NCI-H2171 treated with DMSO at 0.1 percent for 48 hours (cell line): ENCODE data around the gene ADCY9.

ENCODE experiments used
- DNase-seq: peaks from one replicate; lab custom pipeline; 2025; lab: John Stamatoyannopoulos, UW

The ADCY9 gene

DNA sequence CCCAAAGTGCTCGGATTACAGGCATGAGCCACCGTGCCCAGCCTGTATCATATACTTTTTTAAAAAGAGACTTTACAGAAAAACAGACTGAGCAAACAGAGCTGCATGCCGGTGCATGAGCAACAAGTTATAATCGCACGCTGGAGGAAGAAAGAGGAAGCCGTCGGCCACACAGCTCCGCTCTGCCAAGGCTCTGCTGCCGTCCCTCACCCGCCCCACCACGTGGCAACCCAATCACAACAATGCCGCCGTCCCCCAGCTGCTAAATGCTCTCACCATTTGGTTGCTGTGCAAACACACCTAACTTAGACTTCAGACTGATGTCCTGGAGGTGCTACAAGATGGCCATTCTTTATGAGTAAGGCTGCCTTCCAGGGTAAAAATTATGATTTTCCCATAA, 83.5 kb downstream of the ADCY9 start:
- DNase-seq: no peak

DNA sequence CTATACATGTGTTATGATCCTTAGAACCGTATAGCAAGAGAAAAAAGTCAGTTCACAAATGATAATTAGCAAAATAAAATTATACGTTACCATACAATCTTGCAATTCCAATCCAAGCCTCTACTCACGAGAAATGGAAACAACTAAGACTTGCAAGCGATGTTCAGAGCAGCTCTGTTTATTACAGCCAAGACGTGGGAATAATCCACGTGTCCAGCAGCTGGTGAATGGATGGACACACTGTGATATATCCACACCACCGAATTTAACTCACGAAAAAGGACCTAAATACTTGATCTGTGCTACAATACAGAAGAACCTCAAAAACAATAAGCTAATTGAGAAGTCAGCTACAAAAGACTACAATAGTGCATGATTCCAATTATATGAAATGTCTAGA, 88.1 kb downstream of the ADCY9 start:
- DNase-seq: no peak

DNA sequence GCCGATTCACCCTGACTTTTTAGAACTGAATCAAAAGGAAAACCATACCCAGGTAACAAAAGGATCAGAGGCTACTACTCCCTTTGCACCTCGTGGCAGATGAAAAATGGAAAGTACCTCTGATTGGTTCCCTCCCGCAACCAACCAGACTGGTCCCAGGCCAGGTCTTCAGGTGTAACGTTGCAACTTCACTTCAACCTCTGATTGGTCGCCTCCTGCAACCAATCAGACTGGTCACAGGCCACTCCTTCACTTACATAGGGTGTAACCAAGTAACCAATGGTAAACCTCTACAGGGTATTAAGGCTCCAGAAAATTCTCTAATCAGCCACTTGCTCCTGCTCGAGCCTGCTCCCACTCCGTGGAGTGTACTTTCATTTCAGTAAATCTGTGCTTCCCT, 89.4 kb downstream of the ADCY9 start:
- no peak for DNase-seq

DNA sequence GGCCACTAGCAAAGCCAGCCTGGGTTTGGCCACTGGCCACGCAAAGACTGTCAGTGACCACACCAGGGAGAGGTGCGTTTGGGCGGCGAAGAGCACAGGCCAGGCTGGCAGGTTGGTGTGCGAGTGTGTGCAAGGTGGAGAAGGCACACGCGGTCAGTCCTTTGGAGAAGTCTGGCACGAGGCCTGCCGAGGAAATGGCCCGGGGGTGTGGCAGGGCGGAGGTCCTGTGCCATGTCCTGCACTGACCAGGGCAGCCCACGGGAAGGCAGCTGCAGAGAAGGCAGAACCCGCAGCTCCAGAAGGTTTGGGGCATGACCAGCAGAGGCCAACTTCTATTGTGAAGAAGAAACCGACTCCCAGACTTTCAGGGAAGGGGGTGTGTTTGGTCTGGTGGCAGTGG, 90.8 kb downstream of the ADCY9 start:
- DNase-seq: no peak

DNA sequence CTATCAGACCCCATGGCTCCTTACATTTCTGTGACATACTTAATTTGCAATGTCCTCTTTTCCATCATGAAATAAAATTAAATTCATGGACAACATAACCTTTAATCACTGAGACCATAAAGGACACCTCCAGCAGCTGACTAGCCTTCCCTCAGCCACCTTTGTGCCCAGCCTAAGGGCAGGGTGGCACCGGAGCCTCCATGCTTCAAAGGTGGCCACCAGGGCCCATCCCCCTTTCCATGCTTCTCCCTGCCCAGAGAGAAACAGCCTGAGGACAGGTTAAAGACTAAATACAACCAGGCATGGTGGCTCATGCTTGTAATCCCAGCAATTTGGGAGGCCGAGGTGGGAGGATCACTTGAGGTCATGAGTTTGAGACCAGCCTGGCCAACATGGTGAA, 94.3 kb downstream of the ADCY9 start:
- no peak for DNase-seq

DNA sequence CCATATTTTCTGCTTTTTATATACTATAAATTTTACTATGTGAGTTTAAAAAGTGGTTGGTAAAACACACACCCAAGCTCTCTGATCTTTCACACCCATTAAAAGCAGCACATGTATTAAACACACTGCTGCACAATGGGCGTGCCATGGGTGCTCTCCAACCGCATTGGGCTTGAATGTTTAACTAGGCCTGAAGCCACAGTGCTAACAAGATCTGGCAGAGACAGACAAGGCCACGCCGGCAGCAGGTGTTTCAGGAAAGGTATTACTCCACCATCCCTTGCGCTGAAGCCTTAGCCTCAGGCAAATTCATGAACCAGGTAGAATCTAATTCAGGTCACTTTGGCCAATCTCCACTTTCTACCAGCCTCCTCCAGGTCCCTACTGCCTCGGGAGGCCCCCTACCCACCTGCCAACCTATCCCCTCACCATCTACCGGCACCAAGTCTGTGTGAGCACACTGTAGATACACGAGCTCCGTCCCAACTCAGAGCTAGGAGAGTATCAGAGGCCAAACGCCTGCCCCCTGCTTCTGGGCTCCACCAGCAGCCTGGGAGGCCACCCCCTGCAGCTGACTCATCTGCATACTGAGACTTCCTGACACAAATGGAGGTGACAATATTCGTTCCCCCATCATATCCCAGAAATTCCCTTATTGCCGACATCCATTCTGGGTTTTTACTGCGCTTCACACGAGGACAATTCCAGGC, 95.0 kb downstream of the ADCY9 start:
- DNase-seq: peak; percentile 24

DNA sequence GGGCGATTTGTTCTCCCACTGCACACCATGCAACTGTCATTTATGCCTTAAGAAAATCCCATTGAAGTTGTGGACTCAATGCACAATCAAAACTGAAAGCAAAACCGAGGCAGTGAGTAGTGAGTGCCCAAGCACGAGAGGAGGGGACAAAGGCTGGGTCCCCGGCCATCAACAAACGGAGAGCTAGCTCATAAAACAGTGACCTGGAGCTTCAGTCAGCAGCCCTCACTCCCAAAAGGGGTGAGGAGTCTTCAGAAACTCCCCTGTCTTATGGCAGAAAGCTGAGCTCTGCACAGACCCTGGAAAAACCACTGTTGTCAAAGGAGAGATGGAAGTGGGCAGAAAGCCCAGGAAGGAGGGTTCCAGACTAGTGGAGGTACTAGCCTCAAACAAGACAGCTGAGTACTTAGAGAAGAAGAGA, 96.9 kb downstream of the ADCY9 start:
- no peak for DNase-seq

DNA sequence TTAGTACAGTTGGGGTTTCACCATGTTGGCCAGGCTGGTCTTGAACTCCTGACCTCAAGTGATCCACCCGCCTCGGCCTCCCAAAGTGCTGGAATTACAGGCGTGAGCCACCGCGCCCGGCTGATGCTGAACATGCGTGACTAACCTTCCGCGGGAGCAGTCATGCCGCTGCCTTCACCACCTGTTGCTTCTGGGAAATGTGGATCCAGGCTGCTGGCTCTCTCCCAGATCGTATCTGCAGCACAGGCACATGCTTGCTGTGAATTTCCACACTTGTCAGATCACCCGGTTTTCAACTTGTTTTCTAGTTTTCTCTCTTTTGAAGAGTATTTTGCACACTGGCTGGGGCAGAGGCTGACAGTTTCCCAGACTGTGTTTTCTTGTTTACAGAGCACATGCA, 97.9 kb downstream of the ADCY9 start:
- no peak for DNase-seq

DNA sequence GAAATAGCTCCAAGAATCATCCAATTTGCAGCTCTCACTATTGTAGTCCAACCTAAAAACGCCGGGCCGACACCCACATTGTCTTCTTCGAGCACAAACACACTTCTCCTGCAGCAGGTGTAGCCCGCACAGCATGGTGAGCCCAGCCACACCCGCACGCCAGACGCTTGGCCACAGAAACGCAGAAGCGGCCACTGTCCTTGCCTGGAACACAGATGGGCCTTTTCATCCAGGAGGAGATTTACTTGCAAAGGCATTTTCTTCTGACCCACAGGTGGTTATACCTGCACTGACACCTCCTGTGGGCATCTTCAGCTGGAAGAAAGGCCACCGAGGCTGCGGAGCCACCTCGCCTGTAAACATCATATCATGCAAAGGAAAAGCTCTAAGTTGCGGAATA, 98.4 kb downstream of the ADCY9 start:
- DNase-seq: no peak

DNA sequence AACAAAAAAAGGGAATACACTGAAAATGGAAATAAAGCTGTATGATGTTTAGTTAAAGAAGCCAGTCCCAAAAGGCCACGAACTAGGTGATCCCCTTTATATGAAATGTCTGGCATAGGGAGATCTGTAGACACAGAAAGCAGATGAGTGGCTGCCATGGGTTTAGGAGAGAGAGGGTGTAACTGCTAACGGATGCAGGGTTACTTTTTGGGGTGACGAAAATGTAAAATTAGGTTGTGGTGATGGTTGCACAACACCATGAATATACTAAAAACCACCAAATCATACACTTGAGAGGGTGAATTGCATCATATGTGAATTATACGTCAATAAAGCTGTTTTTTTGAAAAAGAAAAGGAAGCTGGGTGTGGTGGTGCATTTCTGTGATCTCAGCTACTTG, 99.6 kb downstream of the ADCY9 start:
- DNase-seq: no peak

DNA sequence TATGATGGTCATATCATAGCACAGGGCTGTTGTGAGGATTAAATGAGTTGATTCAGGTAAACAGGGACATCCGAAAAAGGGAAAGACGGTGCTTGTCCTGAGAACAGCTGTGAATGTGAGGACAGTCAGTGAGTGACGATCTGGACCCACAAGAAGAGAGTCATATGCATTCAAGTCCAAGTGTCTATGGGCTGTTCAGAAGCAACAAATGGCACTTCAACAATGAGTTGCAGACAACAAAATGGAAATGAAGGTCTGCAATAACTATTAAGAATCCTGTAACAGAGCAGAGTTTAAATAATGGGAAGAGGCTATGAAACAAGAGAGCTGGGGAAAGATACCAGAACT, 100.3 kb downstream of the ADCY9 start:
- no peak for DNase-seq

DNA sequence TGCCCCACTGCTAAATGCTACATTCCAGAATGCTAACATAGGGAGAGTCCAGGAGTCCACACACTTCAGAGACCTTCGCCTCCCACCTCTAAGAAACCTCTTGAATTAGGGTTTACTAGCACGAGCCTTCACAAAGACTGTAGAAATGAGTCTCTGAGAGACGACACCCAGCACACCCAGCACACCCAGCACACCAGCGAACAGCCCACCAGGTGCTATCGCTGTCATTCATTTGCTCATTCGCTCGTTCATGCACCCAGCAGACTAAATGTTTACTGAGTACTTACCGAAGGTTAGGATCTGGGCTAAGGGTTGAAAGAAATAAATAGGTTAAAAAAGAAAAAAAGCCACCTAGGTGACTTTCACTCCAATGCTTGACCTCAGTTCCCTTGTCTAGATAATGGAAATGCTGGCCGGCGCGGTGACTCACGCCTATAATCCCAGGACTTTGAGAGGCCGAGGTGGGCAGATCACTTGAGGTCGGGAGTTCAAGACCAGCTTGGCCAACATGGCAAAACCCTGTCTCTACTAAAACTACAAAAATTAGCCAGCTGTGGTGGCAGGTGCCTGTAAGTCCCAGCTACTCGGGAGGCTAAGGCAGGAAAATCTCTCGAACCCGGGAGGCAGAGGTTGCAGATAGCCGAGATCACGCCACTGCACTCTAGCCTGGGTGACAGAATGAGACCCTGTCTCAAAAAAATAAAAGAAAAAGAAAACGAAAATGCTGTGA, 100.8 kb downstream of the ADCY9 start:
- DNase-seq: no peak

DNA sequence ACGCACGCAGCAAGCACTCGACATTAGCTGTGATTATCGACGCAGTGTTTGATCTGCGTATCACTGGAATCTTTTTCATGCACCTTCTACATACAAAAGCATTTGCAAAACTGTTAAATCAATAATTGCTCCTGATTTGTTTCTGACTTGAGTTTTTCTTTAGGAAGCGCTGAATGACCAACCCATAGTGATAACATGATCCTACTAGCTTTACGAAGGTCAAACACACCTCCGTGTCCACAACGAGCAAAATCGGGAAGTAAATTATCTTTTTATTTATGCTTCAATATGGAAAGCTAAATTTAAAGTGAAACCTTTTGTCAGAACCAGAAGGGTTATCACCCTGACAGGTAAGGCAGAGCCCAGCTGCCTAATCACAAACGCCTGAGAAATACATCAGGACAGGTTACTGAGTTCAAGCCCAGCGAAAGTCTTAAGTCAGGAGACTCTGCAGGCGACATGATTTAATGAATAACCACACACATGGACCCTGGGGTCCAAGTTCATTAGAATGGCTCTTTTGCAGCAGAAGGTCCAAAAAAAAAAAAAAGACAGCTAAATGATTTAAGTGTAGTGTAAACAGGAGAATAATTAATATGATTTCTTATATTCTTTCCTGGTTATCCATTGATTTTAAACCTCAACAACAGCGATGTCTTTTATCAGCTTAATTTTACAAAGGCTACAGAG, 104.2 kb downstream of the ADCY9 start:
- DNase-seq: no peak

DNA sequence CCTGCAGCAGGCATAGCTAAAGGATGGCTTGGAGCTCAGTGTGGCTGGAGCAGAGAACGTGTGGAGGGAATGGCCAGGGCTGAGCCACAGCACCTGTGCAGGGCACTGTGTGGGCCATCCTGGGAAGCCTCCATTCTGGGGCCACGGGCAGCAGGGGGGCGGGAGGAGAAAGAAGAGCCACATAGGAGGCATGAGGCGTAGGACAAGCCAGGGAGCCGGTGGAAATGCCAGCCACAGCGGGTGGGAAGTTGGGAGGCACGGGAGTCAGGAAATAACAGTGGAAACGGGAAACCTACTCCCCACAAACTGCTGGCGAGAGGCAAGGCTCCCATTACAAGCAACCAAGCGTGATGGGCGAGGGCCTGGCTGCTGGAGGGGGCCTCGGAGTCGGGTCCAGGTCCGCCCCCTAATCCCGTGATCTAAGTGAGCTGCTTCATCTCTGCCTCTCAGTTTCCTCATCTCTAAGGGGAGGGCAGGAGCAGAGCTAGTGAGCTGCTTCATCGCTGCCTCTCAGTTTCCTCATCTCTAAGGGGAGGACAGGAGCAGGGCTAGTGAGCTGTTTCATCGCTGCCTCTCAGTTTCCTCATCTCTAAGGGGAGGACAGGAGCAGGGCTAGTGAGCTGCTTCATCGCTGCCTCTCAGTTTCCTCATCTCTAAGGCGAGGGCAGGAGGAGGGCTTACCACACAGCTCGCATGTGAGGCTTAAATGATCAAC, 104.9 kb downstream of the ADCY9 start:
- no peak for DNase-seq

DNA sequence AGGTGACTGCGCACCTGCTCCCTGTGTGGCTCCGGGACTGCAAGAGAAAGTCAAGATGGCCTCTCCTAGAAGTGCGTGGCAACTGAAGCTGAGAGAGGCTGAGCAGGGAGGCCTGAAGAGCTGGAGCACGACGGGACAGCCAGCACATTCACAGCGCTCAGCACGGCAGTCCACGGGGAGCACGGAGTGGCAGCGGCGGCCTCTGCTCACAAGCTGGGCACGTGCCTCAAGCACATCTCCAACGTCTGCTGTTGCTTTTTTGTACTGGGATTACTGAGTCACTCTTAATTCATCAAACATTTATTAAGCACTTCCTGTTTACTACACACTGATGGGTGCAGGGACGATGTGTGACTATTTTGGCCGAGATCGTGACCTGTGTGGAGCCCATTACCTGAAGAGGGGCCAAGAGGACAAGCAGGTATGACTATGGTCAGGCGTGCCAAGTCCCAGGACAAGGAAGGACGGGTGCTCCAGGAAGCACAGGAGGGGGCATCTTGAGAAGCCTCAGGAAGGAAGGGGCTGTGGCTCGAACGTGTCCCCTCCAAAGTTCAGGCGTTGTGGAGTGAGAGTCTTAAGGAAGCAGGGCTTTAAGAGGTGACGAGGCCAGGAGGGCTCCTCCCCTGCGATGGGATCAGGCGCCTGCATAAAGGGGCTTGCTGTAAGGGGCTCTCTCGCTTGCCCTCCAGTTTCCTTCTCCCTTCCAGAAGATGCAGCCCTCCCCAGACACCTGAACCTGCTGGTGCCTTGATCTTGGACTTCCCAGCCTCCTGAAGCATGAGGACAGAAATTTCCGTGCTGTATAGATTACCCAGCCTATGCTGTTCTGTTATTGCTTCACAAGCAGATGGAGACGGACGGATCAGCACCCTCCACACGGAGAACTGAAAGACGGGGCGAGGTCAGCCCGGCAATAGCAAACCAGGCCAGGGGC, 105.8 kb downstream of the ADCY9 start:
- DNase-seq: no peak

DNA sequence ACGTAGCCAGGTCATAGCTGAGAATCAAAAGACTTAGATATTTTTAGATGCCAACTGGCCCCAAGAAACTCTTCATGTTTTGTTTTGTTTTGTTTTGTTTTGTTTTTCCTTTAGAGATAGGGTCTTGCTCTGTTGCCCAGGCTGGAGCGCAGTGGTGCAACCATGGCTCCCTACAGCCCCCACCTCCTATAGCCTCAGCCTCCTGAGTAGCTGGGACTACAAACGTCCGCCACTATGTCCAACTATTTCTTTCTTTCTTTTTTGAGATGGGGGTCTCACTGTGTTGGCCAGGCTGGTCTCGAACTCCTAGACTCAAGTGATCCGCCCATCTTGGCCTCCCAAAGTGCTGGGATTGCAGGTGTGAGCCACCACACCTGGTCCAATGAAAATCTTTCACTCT, 107.1 kb downstream of the ADCY9 start:
- no peak for DNase-seq

DNA sequence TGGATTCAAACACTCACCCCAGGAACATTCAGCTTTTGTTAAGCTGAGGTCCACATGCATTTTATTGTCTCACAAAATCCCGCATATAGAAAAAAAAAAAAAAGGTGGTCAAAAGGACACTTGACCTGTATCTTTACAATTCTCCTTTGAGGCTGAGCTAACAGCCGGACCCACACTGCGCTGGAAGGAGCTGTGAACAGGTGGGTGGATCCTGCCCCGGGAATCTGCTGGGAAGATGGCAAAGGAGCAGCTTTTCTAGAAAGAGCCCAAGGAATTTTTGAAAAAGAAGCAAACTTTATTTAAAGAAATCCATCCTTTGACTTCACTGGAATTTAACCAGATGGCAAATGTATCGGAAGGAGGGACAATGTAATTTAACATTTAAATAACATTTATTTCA, 108.1 kb downstream of the ADCY9 start:
- DNase-seq: no peak

DNA sequence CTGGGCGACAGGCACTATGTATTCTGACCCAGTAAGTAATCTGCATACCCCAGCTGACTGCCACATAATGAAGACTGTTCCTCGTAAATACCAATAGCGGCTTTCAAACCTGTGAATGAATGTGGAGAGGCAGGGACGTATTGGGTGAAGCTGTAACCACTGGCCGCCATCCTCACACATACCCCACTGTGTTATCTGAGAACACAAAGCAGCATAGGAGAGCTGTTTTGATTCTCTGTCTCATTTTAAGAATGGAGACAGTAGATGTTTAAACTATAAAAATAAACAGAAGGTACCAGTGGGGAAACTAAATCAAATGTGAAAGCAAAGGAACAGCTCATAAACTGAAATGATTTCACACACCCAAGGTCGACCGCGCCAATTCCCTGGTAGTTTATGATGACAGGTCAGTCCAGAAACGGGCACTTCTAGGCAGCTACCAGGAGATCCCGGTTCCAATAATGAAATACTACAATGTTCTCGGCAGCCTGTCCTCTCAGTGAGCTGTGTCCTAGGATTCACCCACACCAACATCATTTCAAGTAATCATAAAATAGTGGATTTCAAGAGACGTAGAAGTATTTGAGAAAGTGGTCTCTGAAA, 109.7 kb downstream of the ADCY9 start:
- DNase-seq: no peak

DNA sequence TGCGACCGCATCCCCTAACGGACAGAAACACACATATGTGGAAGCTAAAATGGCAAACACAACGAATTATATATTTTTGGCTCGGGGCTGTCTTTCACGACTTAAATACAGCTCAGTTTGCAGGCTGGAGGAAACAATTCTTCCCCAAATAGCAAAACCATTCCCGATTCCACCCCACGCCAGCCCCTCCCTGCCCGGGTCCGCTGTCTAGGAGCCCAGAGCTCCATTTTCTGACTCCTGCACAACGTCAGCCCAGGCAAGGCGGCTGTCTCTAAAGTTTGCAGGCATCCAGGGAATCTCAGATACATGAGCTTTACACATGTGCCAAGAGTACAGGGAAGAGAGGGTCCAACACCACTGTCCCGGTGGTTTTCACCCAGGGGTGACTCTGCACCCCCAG, 110.5 kb downstream of the ADCY9 start:
- DNase-seq: no peak

DNA sequence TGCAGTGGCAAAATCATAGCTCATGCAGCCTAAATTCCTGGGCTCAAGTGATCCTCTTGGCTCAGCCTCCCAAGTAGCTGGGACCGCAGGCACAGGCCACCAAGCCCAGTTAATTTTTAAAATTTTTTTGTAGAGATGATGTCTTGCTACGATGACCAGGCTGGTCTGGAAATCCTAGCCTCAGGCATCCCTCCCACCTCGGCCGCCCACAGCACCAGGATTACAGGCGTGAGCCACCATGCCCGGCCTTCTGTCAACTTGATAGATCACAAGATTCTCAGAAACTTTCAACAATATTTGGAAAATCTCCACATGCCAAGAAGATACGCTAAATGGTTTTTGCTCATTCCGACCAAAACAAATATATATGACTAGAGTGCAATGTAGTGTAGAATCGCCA, 111.0 kb downstream of the ADCY9 start:
- no peak for DNase-seq

DNA sequence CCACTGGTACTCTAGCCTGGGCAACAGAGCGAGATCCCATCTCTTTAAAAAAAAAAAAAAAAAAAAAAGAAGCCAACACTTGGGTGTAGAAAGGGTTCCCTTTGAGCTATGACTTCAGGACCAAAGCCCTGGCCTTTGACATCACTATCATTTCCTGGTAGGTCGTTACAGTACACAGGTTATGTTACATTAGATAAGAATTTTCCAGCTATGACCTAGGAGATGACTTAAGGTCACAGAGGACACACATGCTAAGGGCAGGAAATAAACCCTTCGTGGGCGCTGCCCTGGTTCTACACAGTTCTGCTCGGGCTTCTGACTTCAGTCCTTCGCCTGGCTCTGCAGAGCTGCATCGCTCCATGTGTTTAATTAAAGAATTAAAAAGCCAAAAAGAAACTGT, 112.0 kb downstream of the ADCY9 start:
- DNase-seq: no peak
